T-cell (primary cell): Measurements from ENCODE around the gene PPEF1. TPM values are rescaled to one million over a fixed set of nuclear protein-coding genes. Genes with fewer than 3 reads are reported as not detected.
"Not testable (repeated sequence)": the region's sequence is repeated elsewhere in the genome, so short reads cannot be mapped to it uniquely, and the experiment has no call there.

Experiments
- ATAC-seq, 4 experiments: fragments of 200-7000 bp in 3 of 4; fragments of 150-1000 bp in 1 of 4; cut with Tn5 transposase; replicated peaks in 1 of 4; 1 replicate in 3 of 4; 2 replicates in 1 of 4; pipeline ENCODE4 v1.10.0; 2021; ENCODE audit warnings: moderate library complexity in 3 of 4, mild to moderate bottlenecking in 2 of 4, moderate number of reproducible peaks in 1 of 4
- CTCF ChIA-PET, 2 donors: fragments of 300-600 bp; sonication (Branson Sonifier 250); formaldehyde crosslinking; loops; one replicate each; lab custom pipeline; 2022; ENCODE audit warnings: antibody characterized with exemption in 2 of 2; lab: Charles Lee
- POLR2A ChIA-PET, 2 donors: fragments of 300-600 bp; sonication (Branson Sonifier 250); formaldehyde crosslinking; loops; one replicate each; lab custom pipeline; 2022; ENCODE audit warnings: antibody characterized with exemption in 2 of 2; lab: Charles Lee
- DNase-seq, 35 experiments: peaks; one replicate each; pipeline versions ENCODE4 v3.0.0 to v3.0.0-alpha.2; 2013 to 2023
- H3K27ac ChIP-seq: one replicate; pipeline ENCODE4 v1.5.1; 2013; ENCODE audit warnings: low read length
- H3K27me3 ChIP-seq, 2 experiments: replicated peaks in 1 of 2; 1 replicate in 1 of 2; 2 replicates in 1 of 2; pipeline versions ENCODE4 v1.6.1 to v1.7.0; 2013; ENCODE audit warnings: low read length in 1 of 2, mixed read lengths in 1 of 2; ENCODE audit not compliant: control insufficient read depth in 2 of 2, insufficient read depth in 2 of 2; ENCODE audit errors: extremely low read depth in 1 of 2
- H3K36me3 ChIP-seq, 2 donors: 1 replicate in 1 of 2; 2 replicates in 1 of 2; pipeline versions ENCODE4 v1.6.1 to v1.7.0; 2013; ENCODE audit warnings: low read length in 1 of 2; ENCODE audit not compliant: control insufficient read depth in 2 of 2, insufficient read depth in 1 of 2; ENCODE audit errors: extremely low read depth in 1 of 2
- H3K4me1 ChIP-seq, 2 experiments: 1 replicate in 1 of 2; 2 replicates in 1 of 2; pipeline versions ENCODE4 v1.6.1 to v1.7.0; 2013; ENCODE audit warnings: low read length in 2 of 2, mixed read lengths in 1 of 2; ENCODE audit not compliant: insufficient read depth in 2 of 2, control insufficient read depth in 1 of 2; ENCODE audit errors: extremely low read depth in 1 of 2
- H3K4me3 ChIP-seq, 2 donors: 1 replicate in 1 of 2; 2 replicates in 1 of 2; pipeline versions ENCODE4 v1.5.1 to v1.7.0; 2013; ENCODE audit warnings: mild to moderate bottlenecking in 2 of 2, low read length in 1 of 2, moderate library complexity in 1 of 2; ENCODE audit not compliant: control insufficient read depth in 1 of 2; ENCODE audit errors: extremely low read depth in 1 of 2
- H3K9me3 ChIP-seq: 2 replicates; pipeline ENCODE4 v1.7.0; 2013
- H3K27ac Mint-ChIP-seq, 2 donors: one replicate each; pipeline ENCODE4 v1.8.0; 2020 to 2021; ENCODE audit warnings: mild to moderate bottlenecking in 2 of 2, mixed read lengths in 2 of 2
- H3K27me3 Mint-ChIP-seq, 2 donors: one replicate each; pipeline ENCODE4 v1.8.0; 2021 to 2022; ENCODE audit warnings: mixed read lengths in 2 of 2
- H3K36me3 Mint-ChIP-seq: one replicate; pipeline ENCODE4 v1.8.0; 2021; ENCODE audit warnings: mixed read lengths
- H3K4me1 Mint-ChIP-seq, 3 donors: one replicate each; pipeline ENCODE4 v1.8.0; 2020 to 2022; ENCODE audit warnings: mixed read lengths in 3 of 3, mild to moderate bottlenecking in 1 of 3
- H3K4me3 Mint-ChIP-seq, 3 donors: one replicate each; pipeline ENCODE4 v1.8.0; 2020 to 2022; ENCODE audit warnings: mild to moderate bottlenecking in 3 of 3, mixed read lengths in 3 of 3, moderate library complexity in 3 of 3
- H3K9me3 Mint-ChIP-seq, 3 donors: one replicate each; pipeline ENCODE4 v1.8.0; 2020 to 2022; ENCODE audit warnings: mixed read lengths in 3 of 3
- WGBS: methylation state at CpG from one replicate; pipeline ENCODE4 v1.1.5; 2013; ENCODE audit warnings: missing lambda C conversion rate; ENCODE audit not compliant: insufficient coverage; 5-methylcytosine and 5-hydroxymethylcytosine counted together
- total RNA-seq, 35 experiments: library from RNA in 6 of 35; stranded (reverse) in 6 of 35; fragments of 120-200 nt in 1 of 35; gene quantifications; one replicate each; pipeline versions ENCODE4 v1.2.1 to v1.2.4 and lab custom pipeline; 2013 to 2026

Gene PPEF1
- total RNA-seq, 5 donors from 2014 or later (not counting 1 experiment from before 2014, with no cell fraction given) = 0.09 to 0.55 (median 0.27) TPM; not detected in 1

DNA sequence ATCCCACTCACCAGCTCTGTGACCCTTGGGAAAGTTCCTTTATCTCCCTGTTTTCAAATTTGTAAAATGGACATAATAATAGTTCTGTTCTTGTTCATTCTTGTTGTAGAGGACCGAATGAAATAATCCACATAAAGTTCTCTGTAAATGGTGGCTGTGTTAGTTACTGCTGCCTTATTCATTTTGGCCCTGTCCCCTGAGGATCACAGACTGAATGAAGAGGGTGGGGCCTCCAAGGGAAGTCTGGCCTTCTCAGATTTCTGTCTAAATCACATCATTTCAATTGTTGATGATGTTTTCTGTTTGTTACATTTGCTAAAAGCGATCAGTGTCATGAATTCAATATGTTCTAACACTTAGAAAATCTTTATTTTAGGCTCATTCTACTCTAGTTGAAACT lies 117.9 kb downstream of the PPEF1 start:
- H3K27ac Mint-ChIP-seq = no peak overlapping the region
- WGBS = no CpG with 5 or more reads among the region's 2 CpGs
- ChIA-PET CTCF (no interaction called here), POLR2A (no interaction called here)
- no peak for ATAC-seq
- H3K9me3 Mint-ChIP-seq = no peaks in the 10 kb centered on the region
- no peaks in the 10 kb centered on the region for H3K36me3 Mint-ChIP-seq
- Histone ChIP-seq H3K4me3 (no peak overlapping the region), H3K27me3 (no peaks in the 10 kb centered on the region), H3K9me3 (no peaks in the 10 kb centered on the region), H3K36me3 (no peaks in the 10 kb centered on the region), H3K27ac (no peak overlapping the region), H3K4me1 (no peaks in the 10 kb centered on the region)
- no peak for DNase-seq
- no peaks in the 10 kb centered on the region for H3K27me3 Mint-ChIP-seq
- no peaks in the 10 kb centered on the region for H3K4me1 Mint-ChIP-seq
- no peak overlapping the region for H3K4me3 Mint-ChIP-seq

- Histone ChIP-seq H3K27ac (no peak overlapping the region), H3K27me3 (no peaks in the 10 kb centered on the region), H3K4me1 (no peaks in the 10 kb centered on the region), H3K36me3 (no peaks in the 10 kb centered on the region), H3K4me3 (no peak overlapping the region), H3K9me3 (no peaks in the 10 kb centered on the region)
- ATAC-seq = no peak
- no peaks in the 10 kb centered on the region for H3K27me3 Mint-ChIP-seq
- ChIA-PET POLR2A (no interaction called here), CTCF (no interaction called here)
- DNase-seq = no peak
- no peak overlapping the region for H3K4me3 Mint-ChIP-seq
- WGBS = no CpG with 5 or more reads among the region's 1 CpG
- H3K27ac Mint-ChIP-seq = no peak overlapping the region
- H3K4me1 Mint-ChIP-seq = no peaks in the 10 kb centered on the region
- H3K36me3 Mint-ChIP-seq = no peaks in the 10 kb centered on the region
- no peaks in the 10 kb centered on the region for H3K9me3 Mint-ChIP-seq
Observed at GRCh38 chrX:18828832-18829404, 121.5 kb downstream of the PPEF1 start.

GRCh38 chrX:18833071-18833731 lies 125.8 kb downstream of the PPEF1 start:
- Histone ChIP-seq H3K27ac (no peak overlapping the region), H3K36me3 (no peaks in the 10 kb centered on the region), H3K4me3 (no peak overlapping the region), H3K9me3 (no peaks in the 10 kb centered on the region), H3K4me1 (no peaks in the 10 kb centered on the region), H3K27me3 (no peaks in the 10 kb centered on the region)
- POLR2A ChIA-PET = no interaction called here
- Mint-ChIP-seq H3K9me3 (no peaks in the 10 kb centered on the region), H3K27ac (no peak overlapping the region), H3K27me3 (no peaks in the 10 kb centered on the region), H3K4me1 (no peaks in the 10 kb centered on the region), H3K36me3 (no peaks in the 10 kb centered on the region), H3K4me3 (no peak overlapping the region)
- WGBS = 82% methylated on average over 7 of the region's 22 CpGs
- CTCF ChIA-PET = interaction anchor here in 1 of 2 donors (0.7 kb wide), 1 partner anchor 932 kb away, joined by 3 read pairs; no protein-coding TSS in a partner anchor
- ATAC-seq (no peak), DNase-seq (no peak)

GRCh38 chrX:18847901-18848300 lies 140.5 kb downstream of the PPEF1 start:
- ATAC-seq, DNase-seq, H3K4me1 ChIP-seq, H3K27me3 ChIP-seq, H3K9me3 Mint-ChIP-seq, H3K4me1 Mint-ChIP-seq, H3K27ac ChIP-seq, H3K27ac Mint-ChIP-seq, H3K4me3 ChIP-seq, H3K9me3 ChIP-seq, H3K36me3 Mint-ChIP-seq, H3K36me3 ChIP-seq, CTCF ChIA-PET, H3K27me3 Mint-ChIP-seq, H3K4me3 Mint-ChIP-seq, POLR2A ChIA-PET: not testable (repeated sequence)
- WGBS = no CpG with 5 or more reads among the region's 3 CpGs

- Histone ChIP-seq H3K4me1 (peaks cover 11 to 27% of the 10 kb centered on the region in 2 experiments), H3K9me3 (no peaks in the 10 kb centered on the region), H3K27ac (no peak overlapping the region), H3K27me3 (no peaks in the 10 kb centered on the region), H3K4me3 (no peak overlapping the region), H3K36me3 (no peaks in the 10 kb centered on the region)
- ATAC-seq = peak in 1 of 4 experiments; percentile 36
- peak in 1 of 35 experiments; percentile 13 for DNase-seq
- Mint-ChIP-seq H3K36me3 (no peaks in the 10 kb centered on the region), H3K27me3 (no peaks in the 10 kb centered on the region), H3K4me1 (peaks cover 28 to 41% (median 34%) of the 10 kb centered on the region in 3 donors), H3K27ac (peak overlapping the region in 1 of 2 donors; percentile 2), H3K4me3 (peak overlapping the region in 1 of 3 donors; percentile 22), H3K9me3 (peaks cover 0 to 10% (median 6%) of the 10 kb centered on the region in 3 donors)
- ChIA-PET POLR2A (interaction anchor here in 1 of 2 donors (0.6 to 0.7 kb wide), 2 partner anchors 107 to 1409 kb away, joined by 3 read pairs; no protein-coding TSS in a partner anchor), CTCF (no interaction called here)
- no CpG with 5 or more reads among the region's 1 CpG for WGBS
Observed at GRCh38 chrX:18855919-18856644, 148.6 kb downstream of the PPEF1 start.

DNA sequence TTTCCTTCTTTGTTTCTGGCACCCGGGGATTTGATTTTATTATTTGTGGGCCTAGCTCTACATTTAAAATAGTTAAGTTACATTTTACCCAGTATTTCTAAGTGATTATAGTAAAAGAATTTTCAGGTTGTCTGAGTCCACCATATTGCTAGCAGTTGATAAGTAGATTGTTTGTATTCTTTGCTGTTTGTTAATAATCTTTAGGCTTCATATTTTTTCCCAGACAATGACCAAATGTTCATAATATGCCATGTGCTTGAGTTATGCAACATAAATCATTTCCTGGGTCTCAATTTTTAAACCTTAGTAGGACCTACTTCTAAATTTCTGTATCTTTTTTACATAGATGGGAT lies 149.2 kb downstream of the PPEF1 start:
- Mint-ChIP-seq H3K27ac (no peak overlapping the region), H3K36me3 (no peaks in the 10 kb centered on the region), H3K27me3 (no peaks in the 10 kb centered on the region), H3K4me1 (peaks cover 28 to 41% (median 34%) of the 10 kb centered on the region in 3 donors), H3K9me3 (peaks cover 0 to 10% (median 6%) of the 10 kb centered on the region in 3 donors), H3K4me3 (peak overlapping the region in 1 of 3 donors; percentile 22)
- ChIA-PET POLR2A (no interaction called here), CTCF (no interaction called here)
- Histone ChIP-seq H3K9me3 (no peaks in the 10 kb centered on the region), H3K27ac (no peak overlapping the region), H3K27me3 (no peaks in the 10 kb centered on the region), H3K4me1 (peaks cover 11 to 27% of the 10 kb centered on the region in 2 experiments), H3K36me3 (no peaks in the 10 kb centered on the region), H3K4me3 (no peak overlapping the region)
- ATAC-seq = no peak
- no CpG with 5 or more reads among the region's 1 CpG for WGBS
- DNase-seq = no peak
